Measurements from ENCODE around the gene PSKH1. TPM values are rescaled to one million over a fixed set of nuclear protein-coding genes. Genes with fewer than 3 reads are reported as not detected.
"Not testable (repeated sequence)": the region's sequence is repeated elsewhere in the genome, so short reads cannot be mapped to it uniquely, and the experiment has no call there.

The PSKH1 gene
- total RNA-seq, 1 donor from 2014 or later = 14.4 TPM

DNA sequence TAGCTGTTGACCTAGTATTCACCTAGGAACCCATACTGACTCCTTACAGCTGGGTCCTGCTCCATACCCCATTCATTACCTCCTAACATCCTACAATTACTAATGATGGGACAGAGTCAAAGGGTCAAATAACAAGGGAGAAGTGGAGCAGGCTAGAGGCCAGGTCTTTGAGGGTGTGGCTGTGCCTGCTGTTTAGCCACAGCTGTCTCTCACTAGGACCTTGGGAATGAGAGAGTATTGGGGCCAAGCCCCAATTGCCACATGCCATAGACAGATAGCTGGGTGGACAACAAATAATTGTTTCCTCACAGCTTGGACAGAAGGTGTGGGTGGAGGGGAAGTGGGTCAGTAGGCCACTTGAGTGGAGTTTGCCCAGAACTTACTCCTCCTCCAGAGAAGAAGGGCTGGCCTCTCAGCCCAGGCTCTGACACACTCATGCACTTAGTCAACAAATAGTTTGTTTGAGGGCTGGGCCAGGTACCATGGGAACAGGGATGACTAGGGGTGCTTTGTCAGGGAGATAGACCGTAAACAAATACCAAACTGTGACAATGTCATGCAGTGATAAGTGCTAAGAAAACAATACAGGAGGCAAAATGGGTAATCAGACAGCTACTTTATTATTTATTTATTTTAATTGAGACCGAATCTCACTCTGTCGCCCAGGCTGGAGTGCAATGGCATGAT, 35.4 kb upstream of the PSKH1 start:
- no peak for DNase-seq
- Mint-ChIP-seq H3K27ac (peak overlapping the region; percentile 57), H3K27me3 (no peaks in the 10 kb centered on the region), H3K9me3 (no peaks in the 10 kb centered on the region), H3K36me3 (ENCODE audit: low read depth) (peaks cover 14% of the 10 kb centered on the region), H3K4me1 (peaks cover 27% of the 10 kb centered on the region), H3K4me3 (no peak overlapping the region)
- intact Hi-C loops (cut with micrococcal nuclease) = no loop called here

DNA sequence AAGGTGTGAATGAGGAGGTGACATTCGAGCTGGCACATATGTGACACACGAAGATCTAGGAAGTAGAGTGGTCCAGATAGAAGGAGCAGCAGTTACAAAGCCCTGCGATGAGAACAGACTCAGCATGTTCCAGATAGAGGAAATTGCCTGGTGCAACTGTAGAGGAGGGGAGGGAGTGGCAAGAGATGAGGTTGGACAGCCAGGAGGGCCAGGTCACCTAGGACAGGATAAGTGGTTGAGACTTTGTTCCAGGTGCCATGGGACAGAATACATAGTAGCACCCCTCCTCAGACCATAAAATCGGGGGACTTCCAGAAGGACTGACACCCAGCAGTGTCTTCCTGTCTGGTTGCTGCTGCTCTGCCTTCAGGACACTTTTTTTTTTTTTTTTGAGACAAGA, 34.6 kb upstream of the PSKH1 start:
- H3K27ac Mint-ChIP-seq = peak overlapping the region; percentile 57
- H3K36me3 Mint-ChIP-seq (ENCODE audit: low read depth) = peaks cover 14% of the 10 kb centered on the region
- peaks cover 27% of the 10 kb centered on the region for H3K4me1 Mint-ChIP-seq
- intact Hi-C loops (cut with micrococcal nuclease) = no loop called here
- no peaks in the 10 kb centered on the region for H3K9me3 Mint-ChIP-seq
- no peak overlapping the region for H3K4me3 Mint-ChIP-seq
- DNase-seq = no peak
- no peaks in the 10 kb centered on the region for H3K27me3 Mint-ChIP-seq

DNA sequence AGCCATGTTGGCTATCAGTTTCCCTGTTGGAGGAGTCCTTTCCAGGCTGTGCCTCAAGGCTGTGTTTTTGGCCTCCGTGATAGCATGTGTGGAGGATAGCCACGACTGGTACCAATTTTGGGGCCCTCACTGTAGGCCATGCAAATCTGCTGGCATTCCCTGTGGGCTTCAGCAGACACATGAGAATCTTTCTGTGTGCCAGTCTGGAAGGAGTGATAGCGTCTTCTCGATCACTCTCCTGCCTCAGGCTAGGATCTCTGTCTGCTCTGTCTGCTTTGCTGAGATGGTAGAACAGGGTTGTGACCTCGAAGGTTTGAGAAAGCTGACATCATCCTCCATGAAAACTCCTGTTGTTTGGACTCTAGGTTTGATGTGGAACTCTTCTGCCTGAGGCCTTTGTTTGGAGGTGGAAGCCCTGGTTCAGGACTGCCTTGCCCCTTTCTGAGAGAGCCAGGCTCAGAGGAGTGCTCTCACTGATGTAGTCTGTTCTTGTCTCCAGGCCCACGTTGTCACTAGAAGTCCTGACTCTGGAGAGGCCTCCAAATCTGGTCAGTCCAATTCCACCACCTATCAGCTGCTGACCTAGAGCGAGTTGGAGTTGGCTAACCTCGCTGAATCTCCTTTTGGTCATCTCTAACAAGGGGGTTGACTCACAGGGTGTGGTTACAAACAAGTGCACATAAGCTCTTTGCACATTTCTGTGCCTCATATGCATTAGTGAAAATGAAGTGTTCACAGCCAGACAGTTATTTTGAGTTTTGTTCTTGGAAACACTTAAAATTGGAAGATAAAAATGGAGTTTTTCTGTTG, 32.3 kb upstream of the PSKH1 start:
- no peak for DNase-seq
- Mint-ChIP-seq H3K36me3 (ENCODE audit: low read depth) (peaks cover 22% of the 10 kb centered on the region), H3K27ac (peak overlapping the region; percentile 15), H3K4me3 (no peak overlapping the region), H3K9me3 (no peaks in the 10 kb centered on the region), H3K27me3 (no peaks in the 10 kb centered on the region), H3K4me1 (peaks cover 22% of the 10 kb centered on the region)
- intact Hi-C loops (cut with micrococcal nuclease) = no loop called here

DNA sequence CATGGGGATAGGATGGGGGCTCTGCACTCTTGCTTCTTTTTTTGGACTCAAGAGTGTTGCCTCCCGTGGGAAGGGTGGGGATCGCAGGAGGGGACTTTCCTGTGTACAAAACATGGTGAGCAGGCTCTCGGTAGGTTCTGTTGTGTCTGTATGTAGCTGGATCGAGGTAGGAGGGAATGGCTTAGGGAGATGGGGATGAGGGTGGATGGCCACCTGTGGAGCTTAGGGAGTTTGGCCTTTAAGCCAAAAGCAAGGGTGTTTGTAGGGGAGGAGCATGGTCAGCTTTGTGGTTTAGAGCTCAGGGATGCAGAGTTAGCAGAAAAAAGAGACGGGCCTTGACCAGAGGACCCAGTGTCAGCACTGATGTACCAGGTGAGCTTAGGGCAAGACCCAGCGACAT, 31.2 kb upstream of the PSKH1 start:
- no peak overlapping the region for H3K4me3 Mint-ChIP-seq
- peaks cover 22% of the 10 kb centered on the region for H3K4me1 Mint-ChIP-seq
- no peak for DNase-seq
- H3K36me3 Mint-ChIP-seq (ENCODE audit: low read depth) = peaks cover 29% of the 10 kb centered on the region
- H3K9me3 Mint-ChIP-seq = no peaks in the 10 kb centered on the region
- intact Hi-C loops (cut with micrococcal nuclease) = no loop called here
- no peaks in the 10 kb centered on the region for H3K27me3 Mint-ChIP-seq
- no peak overlapping the region for H3K27ac Mint-ChIP-seq

DNA sequence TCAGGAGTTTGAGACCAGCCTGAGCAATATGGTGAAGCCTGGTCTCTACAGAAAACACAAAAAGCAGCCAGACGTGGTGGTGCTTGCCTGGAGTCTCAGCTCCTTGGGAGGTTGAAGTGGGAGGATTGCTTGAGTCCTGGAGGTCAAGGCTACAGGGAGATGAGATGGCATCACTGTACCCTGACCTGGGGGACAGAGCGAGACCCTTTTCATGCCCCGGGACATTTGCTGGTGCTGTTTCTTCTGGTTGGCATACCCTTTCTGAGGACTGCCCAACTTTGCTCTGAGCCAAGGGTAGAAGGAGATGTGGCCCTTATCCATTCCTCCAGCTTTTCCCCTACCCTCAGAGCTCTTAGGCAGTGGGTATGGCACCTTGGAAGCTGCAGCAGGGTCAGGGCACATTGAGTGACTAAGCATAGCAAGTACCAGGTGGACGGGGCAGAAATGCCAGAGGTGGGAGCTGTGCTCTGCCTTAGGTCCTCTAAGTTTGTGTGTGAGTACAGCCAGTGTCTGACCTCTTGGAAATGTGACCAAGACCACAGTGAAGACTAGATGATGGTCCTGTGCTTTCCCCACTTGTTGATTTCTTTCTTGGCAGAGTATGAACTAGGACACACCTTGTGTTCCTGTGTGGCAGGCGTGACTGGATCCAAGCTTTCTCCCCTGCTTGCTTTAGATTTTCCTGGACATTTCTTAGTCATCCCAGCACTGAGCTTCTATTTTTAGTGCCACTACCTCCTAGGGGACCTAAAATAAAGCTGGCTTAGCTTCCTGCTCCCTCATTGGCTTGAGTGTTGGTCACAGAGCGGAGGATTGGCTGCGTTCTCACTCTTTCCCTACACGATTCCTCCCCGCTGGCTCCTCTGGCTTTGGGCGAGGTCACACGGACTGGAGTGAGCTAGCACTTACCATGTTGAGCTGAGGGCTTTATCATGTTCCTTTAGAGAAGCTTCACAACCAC, 30.2 kb upstream of the PSKH1 start:
- Mint-ChIP-seq H3K36me3 (ENCODE audit: low read depth) (peaks cover 30% of the 10 kb centered on the region), H3K27ac (no peak overlapping the region), H3K4me3 (no peak overlapping the region), H3K4me1 (peaks cover 13% of the 10 kb centered on the region), H3K27me3 (no peaks in the 10 kb centered on the region), H3K9me3 (no peaks in the 10 kb centered on the region)
- DNase-seq = no peak
- intact Hi-C loops (cut with micrococcal nuclease) = no loop called here

DNA sequence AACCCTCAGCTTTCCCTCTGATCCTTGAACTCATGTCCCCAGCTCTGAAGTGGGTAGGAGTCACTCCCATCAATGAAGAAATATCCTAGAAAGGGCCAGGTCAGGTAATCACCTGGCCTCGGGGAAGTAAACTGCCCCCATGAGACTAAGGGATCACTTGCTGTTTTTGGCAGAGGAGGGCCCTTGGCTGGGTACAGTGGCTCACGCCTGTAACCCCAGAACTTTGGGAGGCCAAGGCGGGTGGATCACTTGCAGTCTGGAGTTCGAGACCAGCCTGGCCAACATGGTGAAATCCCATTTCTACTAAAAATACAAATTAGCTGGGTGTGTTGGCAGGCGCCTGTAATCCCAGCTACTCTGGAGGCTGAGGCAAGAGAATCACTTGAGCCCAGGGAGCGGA, 29.0 kb upstream of the PSKH1 start:
- H3K9me3 Mint-ChIP-seq; H3K4me3 Mint-ChIP-seq; H3K27ac Mint-ChIP-seq; intact Hi-C loops (cut with micrococcal nuclease); H3K4me1 Mint-ChIP-seq; H3K27me3 Mint-ChIP-seq; DNase-seq: not testable (repeated sequence)
- peaks cover 31% of the 10 kb centered on the region for H3K36me3 Mint-ChIP-seq (ENCODE audit: low read depth)

DNA sequence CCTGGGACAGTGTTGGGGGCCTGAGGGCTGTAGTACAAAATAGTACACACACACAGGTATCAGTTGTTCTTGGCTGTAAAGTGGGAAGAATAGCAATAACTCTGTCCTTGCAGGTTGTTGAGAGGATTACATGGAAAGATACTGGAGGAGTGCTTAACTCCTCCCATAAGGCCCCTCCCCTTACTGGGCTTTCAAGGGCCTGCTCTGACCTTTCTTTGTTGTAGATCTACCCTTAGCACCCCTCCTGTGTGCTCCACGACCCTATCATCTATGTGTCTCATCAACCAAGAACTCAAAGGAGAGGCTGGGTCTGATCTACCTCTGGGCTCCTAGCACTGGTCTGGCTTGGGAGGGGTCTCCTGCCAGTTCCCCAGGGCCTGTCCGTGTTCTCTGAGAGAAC, 28.5 kb upstream of the PSKH1 start:
- H3K36me3 Mint-ChIP-seq (ENCODE audit: low read depth) = peaks cover 31% of the 10 kb centered on the region
- no peaks in the 10 kb centered on the region for H3K9me3 Mint-ChIP-seq
- peaks cover 8% of the 10 kb centered on the region for H3K4me1 Mint-ChIP-seq
- DNase-seq = no peak
- peak overlapping the region; percentile 37 for H3K27ac Mint-ChIP-seq
- intact Hi-C loops (cut with micrococcal nuclease) = no loop called here
- no peaks in the 10 kb centered on the region for H3K27me3 Mint-ChIP-seq
- H3K4me3 Mint-ChIP-seq = no peak overlapping the region

DNA sequence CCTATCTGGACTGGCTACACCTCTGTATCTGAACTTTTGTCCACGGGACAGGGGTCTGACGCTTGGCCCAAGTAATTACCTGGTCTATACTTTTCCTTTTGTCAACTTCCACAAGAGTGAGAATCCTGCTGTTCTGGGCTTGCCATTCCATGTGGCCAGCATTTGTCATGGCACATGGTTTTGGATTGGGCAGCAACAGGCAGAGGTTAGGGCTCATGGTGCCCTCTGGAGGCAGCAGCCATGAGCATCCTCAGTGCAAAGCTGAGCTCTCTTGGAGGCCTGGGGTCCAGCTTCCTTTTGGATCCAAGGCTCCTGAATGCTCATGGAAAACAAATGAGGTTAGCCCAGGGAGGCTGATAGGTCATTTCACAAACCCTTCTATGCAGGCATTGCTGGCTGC, 27.7 kb upstream of the PSKH1 start:
- H3K27ac Mint-ChIP-seq = peak overlapping the region; percentile 48
- peaks cover 34% of the 10 kb centered on the region for H3K36me3 Mint-ChIP-seq (ENCODE audit: low read depth)
- peak; percentile 74 for DNase-seq
- peaks cover 8% of the 10 kb centered on the region for H3K4me1 Mint-ChIP-seq
- no peaks in the 10 kb centered on the region for H3K9me3 Mint-ChIP-seq
- no peak overlapping the region for H3K4me3 Mint-ChIP-seq
- intact Hi-C loops (cut with micrococcal nuclease) = no loop called here
- H3K27me3 Mint-ChIP-seq = no peaks in the 10 kb centered on the region

DNA sequence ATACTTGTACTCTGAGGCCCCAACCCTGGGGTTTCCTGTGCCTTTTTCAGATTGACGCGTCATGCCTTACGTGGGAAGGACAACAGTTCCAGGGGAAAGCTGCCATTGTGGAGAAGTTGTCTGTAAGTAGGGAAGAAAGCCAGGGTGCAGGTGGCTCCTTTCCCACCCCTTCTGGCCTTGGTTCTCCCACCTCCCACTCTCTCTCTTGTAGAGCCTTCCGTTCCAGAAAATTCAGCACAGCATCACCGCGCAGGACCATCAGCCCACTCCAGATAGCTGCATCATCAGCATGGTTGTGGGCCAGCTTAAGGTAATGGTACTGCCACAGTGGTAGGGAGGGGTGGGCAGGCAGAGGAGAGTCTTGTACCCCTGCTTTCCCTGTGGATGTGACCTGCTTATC, 24.8 kb upstream of the PSKH1 start:
- intact Hi-C loops (cut with micrococcal nuclease) = no loop called here
- Mint-ChIP-seq H3K4me3 (no peak overlapping the region), H3K9me3 (no peaks in the 10 kb centered on the region), H3K27me3 (no peaks in the 10 kb centered on the region), H3K36me3 (ENCODE audit: low read depth) (peaks cover 37% of the 10 kb centered on the region), H3K27ac (no peak overlapping the region), H3K4me1 (peaks cover 9% of the 10 kb centered on the region)
- no peak for DNase-seq

DNA sequence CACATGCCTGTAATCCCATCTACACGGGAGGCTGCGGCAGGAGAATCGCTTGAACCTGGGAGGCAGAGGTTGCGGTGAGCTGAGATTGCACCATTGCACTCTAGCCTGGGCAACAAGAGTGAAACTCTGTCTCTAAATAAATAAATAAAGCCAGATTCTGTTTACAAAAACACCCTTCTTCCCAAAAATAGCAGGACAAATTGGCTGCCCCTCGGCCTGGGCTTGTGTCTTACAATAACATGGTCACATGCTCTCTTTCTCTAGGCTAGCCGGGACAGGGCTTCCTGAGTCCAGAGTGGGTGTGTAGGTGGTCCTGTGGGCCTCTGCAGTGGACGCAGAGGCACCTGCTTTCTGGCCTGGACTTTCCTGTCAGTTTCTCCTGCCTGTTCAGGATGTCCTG, 23.4 kb upstream of the PSKH1 start:
- intact Hi-C loops (cut with micrococcal nuclease) = loop anchor here (5.0 kb wide), 1 partner anchor 68 kb away; the partner anchor contains the start of gene PSMB10
- DNase-seq = no peak
- Mint-ChIP-seq H3K27ac (peak overlapping the region; percentile 25), H3K9me3 (no peaks in the 10 kb centered on the region), H3K4me1 (peaks cover 17% of the 10 kb centered on the region), H3K36me3 (ENCODE audit: low read depth) (peaks cover 35% of the 10 kb centered on the region), H3K4me3 (no peak overlapping the region), H3K27me3 (no peaks in the 10 kb centered on the region)

DNA sequence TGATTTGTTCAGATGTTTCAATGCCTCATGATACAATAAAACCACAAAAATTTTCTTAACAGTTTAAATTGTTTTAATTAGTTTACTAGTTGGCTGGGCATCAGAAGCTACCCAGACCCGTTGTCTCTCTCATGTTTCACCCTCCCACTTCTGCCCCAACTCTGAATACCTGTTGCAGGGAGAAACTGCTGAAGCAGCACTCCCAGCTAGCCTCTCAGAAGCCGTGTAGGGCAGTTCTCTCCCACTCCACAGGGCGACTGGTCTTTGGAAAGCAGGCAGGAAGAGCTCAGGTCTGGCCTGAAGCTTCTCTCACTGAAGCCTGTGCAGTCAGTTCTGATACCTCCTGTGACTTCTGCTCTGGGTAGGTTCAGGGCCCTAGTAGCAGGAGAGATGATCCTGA, 21.8 kb upstream of the PSKH1 start:
- Mint-ChIP-seq H3K27ac (no peak overlapping the region), H3K4me3 (no peak overlapping the region), H3K36me3 (ENCODE audit: low read depth) (peaks cover 38% of the 10 kb centered on the region), H3K9me3 (no peaks in the 10 kb centered on the region), H3K4me1 (peaks cover 27% of the 10 kb centered on the region), H3K27me3 (no peaks in the 10 kb centered on the region)
- no peak for DNase-seq
- intact Hi-C loops (cut with micrococcal nuclease) = loop anchor here (5.0 kb wide), 1 partner anchor 66 kb away; the partner anchor contains the start of gene PSMB10

DNA sequence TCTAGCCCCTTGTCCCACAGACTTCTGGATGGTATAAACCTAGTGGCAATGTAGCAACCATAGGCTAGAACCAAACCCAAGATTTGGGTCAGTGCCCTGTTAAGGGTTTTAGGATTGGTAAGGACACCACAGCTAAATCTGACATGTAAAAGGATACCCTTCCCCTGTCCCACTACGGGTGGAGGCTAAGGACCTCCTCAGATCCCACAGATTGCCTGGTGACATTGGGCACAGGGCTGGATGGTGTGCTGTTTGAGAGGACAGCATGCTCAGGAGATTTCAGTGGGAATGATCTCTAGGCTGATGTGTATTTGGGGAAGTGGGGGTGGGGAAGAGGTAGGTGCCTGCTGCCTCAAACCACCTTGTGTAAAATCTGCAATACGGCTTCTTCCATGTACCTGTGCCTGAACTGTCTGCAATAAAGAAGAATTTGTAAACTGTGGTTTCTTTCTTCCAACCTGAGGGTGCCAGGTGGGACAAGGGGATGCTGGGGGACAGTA, 20.9 kb upstream of the PSKH1 start:
- Mint-ChIP-seq H3K4me1 (peaks cover 27% of the 10 kb centered on the region), H3K4me3 (peak overlapping the region; percentile 86), H3K27ac (peak overlapping the region; percentile 88), H3K9me3 (no peaks in the 10 kb centered on the region), H3K27me3 (no peaks in the 10 kb centered on the region), H3K36me3 (ENCODE audit: low read depth) (peaks cover 39% of the 10 kb centered on the region)
- intact Hi-C loops (cut with micrococcal nuclease) = loop anchor here (2.0 to 5.0 kb wide), 3 partner anchors 21 to 65 kb away; partner anchors contain the start of genes PSKH1 and PSMB10
- DNase-seq = no peak

DNA sequence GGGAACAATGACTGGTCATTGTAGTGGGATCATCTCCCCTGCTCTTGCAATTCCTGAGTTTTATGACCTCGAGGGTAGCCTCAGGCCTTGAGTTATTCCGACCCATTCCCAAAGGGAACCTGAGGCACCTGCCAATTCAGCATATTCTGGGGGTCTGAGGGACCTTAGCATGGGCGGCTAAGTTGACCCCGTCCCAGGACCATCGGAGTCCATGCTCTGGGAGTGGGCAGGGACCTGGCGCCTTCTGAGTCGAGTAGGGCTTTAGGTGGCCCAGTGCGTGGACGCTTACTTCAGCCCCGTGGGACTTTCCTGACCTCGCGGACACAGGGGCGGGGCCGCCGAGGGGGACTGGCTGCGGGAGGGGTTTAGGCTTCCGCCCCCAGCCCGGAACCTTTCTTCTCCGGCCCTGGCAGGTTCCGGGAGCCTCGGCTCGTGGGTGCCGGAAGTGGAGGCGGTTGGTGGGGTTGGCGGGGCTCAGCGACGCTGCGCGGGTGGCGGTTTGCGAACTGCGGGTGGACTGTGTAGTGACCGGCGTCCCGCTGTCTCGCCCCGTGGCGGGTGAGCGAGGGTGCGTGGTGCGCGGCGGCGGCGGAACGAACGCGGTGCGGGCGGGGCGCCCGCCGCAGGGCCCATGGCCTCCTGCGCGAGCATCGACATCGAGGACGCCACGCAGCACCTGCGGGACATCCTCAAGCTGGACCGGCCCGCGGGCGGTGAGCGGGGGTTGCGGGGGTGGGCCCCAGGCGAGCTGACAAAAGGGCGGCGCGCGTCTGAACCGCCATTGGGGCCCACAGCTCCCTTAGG, 20.2 kb upstream of the PSKH1 start, which contains the start of gene EDC4:
Gene EDC4 (plus strand): TSS at position 422 of the 804 bp plus-strand sequence. CDS start 210 bp downstream, at position 632.
- Mint-ChIP-seq H3K27ac (peak within 1 kb of the TSS; percentile 88), H3K36me3 (ENCODE audit: low read depth) (peaks cover 44% of the 10 kb centered on the region), H3K9me3 (no peaks in the 10 kb centered on the region), H3K27me3 (no peaks in the 10 kb centered on the region), H3K4me1 (peaks cover 27% of the 10 kb centered on the region), H3K4me3 (peak within 1 kb of the TSS; percentile 86)
- intact Hi-C loops (cut with micrococcal nuclease) = loop anchor here (1.0 to 5.0 kb wide), 4 partner anchors 20 to 64 kb away; partner anchors contain the start of genes CENPT, PSKH1 and PSMB10
- DNase-seq = peak; percentile 98

Measured in activated CD4-positive, alpha-beta T cell treated with anti-CD3 and anti-CD28 coated beads, Interleukin-2, amount 10 ng/mL, durations not matched to agents 24 days and 14 days (primary cell).